Measurements from ENCODE around the gene SMPDL3A. TPM values are rescaled to one million over a fixed set of nuclear protein-coding genes. Genes with fewer than 3 reads are reported as not detected.

The SMPDL3A gene
- total and polyA plus RNA-seq, 2 donors (not counting 1 experiment from before 2014, with no cell fraction given): 0.21 to 2.0 TPM

DNA sequence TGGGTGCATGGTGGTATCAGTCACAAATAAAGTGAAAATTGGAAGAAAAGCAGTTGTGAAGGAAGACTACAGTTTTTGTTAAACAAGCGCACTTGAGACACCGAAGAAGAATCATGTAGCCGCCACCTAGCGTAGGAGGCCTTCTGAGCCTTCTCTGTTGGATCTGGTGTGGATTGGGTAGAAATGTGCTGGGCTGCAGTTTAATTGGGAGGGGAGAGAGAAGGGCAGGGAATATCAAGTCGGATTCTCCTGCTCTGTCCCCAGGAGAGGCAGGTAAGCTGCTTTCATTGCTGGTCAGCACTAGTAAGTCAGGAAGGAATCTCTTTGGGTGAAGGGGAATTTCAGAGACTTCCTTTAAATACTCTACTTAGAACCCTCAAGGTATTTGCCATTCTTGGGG, 10.8 kb upstream of the SMPDL3A start:
- no peaks in the 10 kb centered on the region for H3K9me3 Mint-ChIP-seq (ENCODE audit: insufficient read depth)
- ChIA-PET POLR2A (no interaction called here), CTCF (no interaction called here)
- H4K20me1 ChIP-seq (ENCODE audit: control insufficient read depth, insufficient read depth, low read length, poor library complexity, severe bottlenecking): no peaks in the 10 kb centered on the region
- no peaks in the 10 kb centered on the region for H3K27me3 ChIP-seq (replicated peaks in 1 of 4; ENCODE audit: control extremely low read depth in 1 of 4, control insufficient read depth in 3 of 4, insufficient read depth in 4 of 4, low read length in 3 of 4)
- H3K27ac Mint-ChIP-seq: no peak overlapping the region
- H3K4me1 ChIP-seq (ENCODE audit: control insufficient read depth in 2 of 2, insufficient read depth in 2 of 2, low read length in 2 of 2): no peaks in the 10 kb centered on the region
- H2AFZ ChIP-seq (ENCODE audit: insufficient read depth, low read depth, low read length, poor library complexity, severe bottlenecking): no peak overlapping the region
- no peak overlapping the region for H3K4me3 ChIP-seq (ENCODE audit: control extremely low read depth in 1 of 5, extremely low read depth in 1 of 5, insufficient read depth in 1 of 5, low read depth in 2 of 5, low read length in 4 of 5)
- WGBS (ENCODE audit: insufficient coverage): 100% methylated on average over 5 of the region's 5 CpGs
- TF ChIP-seq EZH2 (IDR thresholded peaks at IDR 0.05; ENCODE audit: borderline replicate concordance, insufficient read depth, low read depth, low read length, poor library complexity, severe bottlenecking): no peak
- TF ChIP-seq, protein P1, sequence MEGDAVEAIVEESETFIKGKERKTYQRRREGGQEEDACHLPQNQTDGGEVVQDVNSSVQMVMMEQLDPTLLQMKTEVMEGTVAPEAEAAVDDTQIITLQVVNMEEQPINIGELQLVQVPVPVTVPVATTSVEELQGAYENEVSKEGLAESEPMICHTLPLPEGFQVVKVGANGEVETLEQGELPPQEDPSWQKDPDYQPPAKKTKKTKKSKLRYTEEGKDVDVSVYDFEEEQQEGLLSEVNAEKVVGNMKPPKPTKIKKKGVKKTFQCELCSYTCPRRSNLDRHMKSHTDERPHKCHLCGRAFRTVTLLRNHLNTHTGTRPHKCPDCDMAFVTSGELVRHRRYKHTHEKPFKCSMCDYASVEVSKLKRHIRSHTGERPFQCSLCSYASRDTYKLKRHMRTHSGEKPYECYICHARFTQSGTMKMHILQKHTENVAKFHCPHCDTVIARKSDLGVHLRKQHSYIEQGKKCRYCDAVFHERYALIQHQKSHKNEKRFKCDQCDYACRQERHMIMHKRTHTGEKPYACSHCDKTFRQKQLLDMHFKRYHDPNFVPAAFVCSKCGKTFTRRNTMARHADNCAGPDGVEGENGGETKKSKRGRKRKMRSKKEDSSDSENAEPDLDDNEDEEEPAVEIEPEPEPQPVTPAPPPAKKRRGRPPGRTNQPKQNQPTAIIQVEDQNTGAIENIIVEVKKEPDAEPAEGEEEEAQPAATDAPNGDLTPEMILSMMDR (IDR thresholded peaks at IDR 0.05): no peak
- H3K4me3 Mint-ChIP-seq: no peak overlapping the region
- H3K27ac ChIP-seq (ENCODE audit: low read length in 2 of 2): no peak overlapping the region
- ATAC-seq (ENCODE audit: low read depth) (no peak), DNase-seq (no peak)
- H3K9ac ChIP-seq (ENCODE audit: low read length): no peak overlapping the region
- intact Hi-C loops (cut with micrococcal nuclease): no loop called here
- no peaks in the 10 kb centered on the region for H3K79me2 ChIP-seq (ENCODE audit: control insufficient read depth, insufficient read depth, low read length)
- no peaks in the 10 kb centered on the region for H3K36me3 ChIP-seq (replicated peaks in 1 of 2; ENCODE audit: control extremely low read depth in 1 of 2, control insufficient read depth in 1 of 2, extremely low read depth in 1 of 2, insufficient read depth in 2 of 2, low read length in 1 of 2)
- H3K4me2 ChIP-seq (replicated peaks; ENCODE audit: low read depth, low read length, poor library complexity, severe bottlenecking): no peak overlapping the region
- H3K4me1 Mint-ChIP-seq: no peaks in the 10 kb centered on the region
- H3K27me3 Mint-ChIP-seq: peaks cover 6% of the 10 kb centered on the region
- no peaks in the 10 kb centered on the region for H3K9me3 ChIP-seq (ENCODE audit: control extremely low read depth in 1 of 3, control insufficient read depth in 2 of 3, insufficient read depth in 1 of 3, low read length in 2 of 3)

DNA sequence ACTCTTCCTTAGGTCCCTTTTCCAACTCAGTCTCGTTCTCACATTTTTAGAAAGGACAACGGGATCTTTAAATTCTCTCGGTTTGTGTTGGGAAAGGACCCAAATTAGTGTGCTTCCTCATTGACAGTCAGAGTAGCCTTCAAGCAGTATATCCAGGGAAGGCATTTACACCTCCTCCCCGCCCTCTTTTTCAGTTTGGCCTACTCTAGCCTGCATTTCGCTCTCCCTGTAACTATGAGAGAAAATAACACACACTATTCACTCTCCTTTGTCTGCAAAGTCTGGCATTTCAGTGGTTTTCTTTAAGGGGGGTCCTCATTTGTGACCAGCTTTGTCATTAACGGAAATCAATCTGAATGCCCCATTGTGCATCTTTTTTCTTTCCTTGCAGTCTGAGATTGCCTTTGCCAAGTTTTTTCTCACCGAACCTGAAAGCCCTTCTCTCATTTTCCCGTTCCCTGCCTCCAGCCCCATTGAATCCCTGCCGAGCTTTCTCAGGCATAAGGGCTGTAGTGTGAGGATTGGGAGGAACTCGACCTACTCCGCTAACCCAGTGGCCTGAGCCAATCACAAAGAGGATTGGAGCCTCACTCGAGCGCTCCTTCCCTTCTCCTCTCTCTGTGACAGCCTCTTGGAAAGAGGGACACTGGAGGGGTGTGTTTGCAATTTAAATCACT, 9.9 kb upstream of the SMPDL3A start:
- intact Hi-C loops (cut with micrococcal nuclease): no loop called here
- TF ChIP-seq, protein P1 (IDR thresholded peaks at IDR 0.05): no peak
- TF ChIP-seq EZH2 (IDR thresholded peaks at IDR 0.05; ENCODE audit: borderline replicate concordance, insufficient read depth, low read depth, low read length, poor library complexity, severe bottlenecking): no peak
- no peak overlapping the region for H3K4me2 ChIP-seq (replicated peaks; ENCODE audit: low read depth, low read length, poor library complexity, severe bottlenecking)
- H3K9me3 Mint-ChIP-seq (ENCODE audit: insufficient read depth): no peaks in the 10 kb centered on the region
- ChIA-PET CTCF (no interaction called here), POLR2A (no interaction called here)
- H3K27me3 ChIP-seq (replicated peaks in 1 of 4; ENCODE audit: control extremely low read depth in 1 of 4, control insufficient read depth in 3 of 4, insufficient read depth in 4 of 4, low read length in 3 of 4): no peaks in the 10 kb centered on the region
- H3K9ac ChIP-seq (ENCODE audit: low read length): no peak overlapping the region
- H3K4me1 ChIP-seq (ENCODE audit: control insufficient read depth in 2 of 2, insufficient read depth in 2 of 2, low read length in 2 of 2): no peaks in the 10 kb centered on the region
- ATAC-seq (ENCODE audit: low read depth) (no peak), DNase-seq (no peak)
- H3K79me2 ChIP-seq (ENCODE audit: control insufficient read depth, insufficient read depth, low read length): no peaks in the 10 kb centered on the region
- no peaks in the 10 kb centered on the region for H3K9me3 ChIP-seq (ENCODE audit: control extremely low read depth in 1 of 3, control insufficient read depth in 2 of 3, insufficient read depth in 1 of 3, low read length in 2 of 3)
- H4K20me1 ChIP-seq (ENCODE audit: control insufficient read depth, insufficient read depth, low read length, poor library complexity, severe bottlenecking): no peaks in the 10 kb centered on the region
- no peaks in the 10 kb centered on the region for H3K36me3 ChIP-seq (replicated peaks in 1 of 2; ENCODE audit: control extremely low read depth in 1 of 2, control insufficient read depth in 1 of 2, extremely low read depth in 1 of 2, insufficient read depth in 2 of 2, low read length in 1 of 2)
- H3K4me3 ChIP-seq (ENCODE audit: control extremely low read depth in 1 of 5, extremely low read depth in 1 of 5, insufficient read depth in 1 of 5, low read depth in 2 of 5, low read length in 4 of 5): no peak overlapping the region
- no peak overlapping the region for H3K4me3 Mint-ChIP-seq
- WGBS (ENCODE audit: insufficient coverage): 79% methylated on average over 3 of the region's 13 CpGs
- H3K4me1 Mint-ChIP-seq: no peaks in the 10 kb centered on the region
- peaks cover 10% of the 10 kb centered on the region for H3K27me3 Mint-ChIP-seq
- no peak overlapping the region for H3K27ac Mint-ChIP-seq
- no peak overlapping the region for H3K27ac ChIP-seq (ENCODE audit: low read length in 2 of 2)
- no peak overlapping the region for H2AFZ ChIP-seq (ENCODE audit: insufficient read depth, low read depth, low read length, poor library complexity, severe bottlenecking)

Data from B cell (primary cell).